ENCODE data around the gene ZMIZ1.
A peak's percentile ranks its signal among the peaks of the same experiment; 100 is the strongest.

The ZMIZ1 gene

DNA sequence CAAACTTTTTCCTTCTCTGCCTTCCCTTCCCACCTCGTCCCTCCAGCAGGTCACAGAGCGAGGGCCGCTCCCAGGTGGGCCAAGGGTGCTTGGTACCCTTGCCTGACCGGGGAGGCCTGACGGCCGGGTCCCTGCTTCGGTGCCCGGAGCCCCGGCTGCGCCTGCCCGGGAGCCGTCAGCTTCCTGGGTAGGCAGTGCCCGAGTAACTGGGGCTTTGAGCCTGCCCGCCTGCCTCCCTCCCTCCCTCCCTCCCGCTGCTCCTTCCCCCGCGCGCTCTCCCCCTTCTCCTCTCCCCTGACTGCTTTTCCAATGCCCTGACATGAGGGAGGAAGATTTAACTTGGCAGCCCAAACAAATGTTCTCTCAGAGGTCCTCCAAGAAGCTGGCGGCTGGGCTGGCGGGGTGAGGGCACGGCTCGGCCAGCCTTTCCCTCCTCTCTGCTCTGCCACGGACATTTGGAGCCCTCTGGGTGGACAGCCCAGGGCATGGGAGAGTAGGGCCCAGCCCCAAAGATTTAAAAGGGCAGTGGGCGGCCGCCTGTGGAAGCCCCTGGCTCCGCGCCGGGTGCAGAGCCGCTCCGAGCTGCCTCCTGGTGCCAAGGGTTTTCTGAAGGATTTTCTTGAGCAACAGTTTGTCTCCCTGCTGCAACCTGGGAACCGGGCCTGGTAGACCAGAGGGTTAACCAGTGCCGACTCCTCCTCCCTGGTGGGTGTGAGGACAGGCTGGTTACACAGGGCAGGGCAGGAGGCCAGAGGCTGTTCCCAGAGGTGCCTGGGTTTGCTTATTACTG is 2.0 kb downstream of the ZMIZ1 start (continued):
- TF ChIP-seq HOXA7 (CRISPR knock-in tag; IDR thresholded peaks at IDR 0.05; ENCODE audit: borderline replicate concordance) (no peak), ZNF426 (tag by site-specific recombination; IDR thresholded peaks at IDR 0.05) (no peak), ZNF19 (tag by site-specific recombination; IDR thresholded peaks at IDR 0.05; ENCODE audit: low read depth) (no peak), ZNF596 (tag by site-specific recombination; IDR thresholded peaks at IDR 0.05) (no peak), ZNF776 (tag by site-specific recombination; IDR thresholded peaks at IDR 0.05; ENCODE audit: borderline replicate concordance) (no peak), HOXC10 (CRISPR knock-in tag; IDR thresholded peaks at IDR 0.05) (no peak), ZNF677 (tag by site-specific recombination; IDR thresholded peaks at IDR 0.05) (no peak), HOXD13 (CRISPR knock-in tag; IDR thresholded peaks at IDR 0.05; ENCODE audit: borderline replicate concordance) (no peak), OSR2 (tag by site-specific recombination; IDR thresholded peaks at IDR 0.05) (peak; percentile 83), ZNF449 (tag by site-specific recombination; IDR thresholded peaks at IDR 0.05) (no peak), ZNF341 (tag by site-specific recombination; IDR thresholded peaks at IDR 0.05; ENCODE audit: low read depth) (peak; percentile 92), ZNF704 (tag by site-specific recombination; IDR thresholded peaks at IDR 0.05) (no peak), ELK4 (IDR thresholded peaks at IDR 0.05; ENCODE audit: borderline replicate concordance, low read depth, low read length) (no peak), WT1 (tag by site-specific recombination; IDR thresholded peaks at IDR 0.05) (peak; percentile 55; the same call in 1 of the 2 replicates), ZNF202 (tag by site-specific recombination; IDR thresholded peaks at IDR 0.05; ENCODE audit: borderline replicate concordance) (no peak), ZFHX2 (tag by site-specific recombination; conservative IDR thresholded peaks at IDR 0.05) (peak; percentile 36; the same call in 1 of the 2 replicates), ZNF114 (tag by site-specific recombination; IDR thresholded peaks at IDR 0.05) (no peak), ZNF157 (tag by site-specific recombination; IDR thresholded peaks at IDR 0.05) (no peak), ZNF548 (tag by site-specific recombination; IDR thresholded peaks at IDR 0.05) (no peak), ZNF23 (tag by site-specific recombination; IDR thresholded peaks at IDR 0.05; ENCODE audit: borderline replicate concordance) (no peak), ZNF2 (tag by site-specific recombination; IDR thresholded peaks at IDR 0.05) (no peak), ZNF366 (tag by site-specific recombination; conservative IDR thresholded peaks at IDR 0.05) (no peak), ZBTB48 (tag by site-specific recombination; IDR thresholded peaks at IDR 0.05) (peak; percentile 61), ZNF777 (tag by site-specific recombination; IDR thresholded peaks at IDR 0.05; ENCODE audit: borderline replicate concordance) (no peak), SP2 (tag by site-specific recombination; IDR thresholded peaks at IDR 0.05) (peak; percentile 55), ZNF362 (tag by site-specific recombination; IDR thresholded peaks at IDR 0.05) (no peak), ZNF488 (tag by site-specific recombination; IDR thresholded peaks at IDR 0.05) (no peak), ZNF76 (tag by site-specific recombination; IDR thresholded peaks at IDR 0.05; ENCODE audit: borderline replicate concordance, low read depth) (no peak), ZNF791 (tag by site-specific recombination; IDR thresholded peaks at IDR 0.05) (no peak), ZNF501 (tag by site-specific recombination; IDR thresholded peaks at IDR 0.05) (no peak), SCRT2 (tag by site-specific recombination; IDR thresholded peaks at IDR 0.05) (peak; percentile 84), GLI2 (tag by site-specific recombination; IDR thresholded peaks at IDR 0.05; ENCODE audit: borderline replicate concordance, low read depth) (no peak), ZNF221 (tag by site-specific recombination; IDR thresholded peaks at IDR 0.05; ENCODE audit: borderline replicate concordance) (no peak), ZBTB21 (tag by site-specific recombination; IDR thresholded peaks at IDR 0.05) (no peak), ZNF621 (tag by site-specific recombination; IDR thresholded peaks at IDR 0.05) (no peak), GLIS2 (tag by site-specific recombination; IDR thresholded peaks at IDR 0.05) (peak; percentile 69), GLIS1 (tag by site-specific recombination; IDR thresholded peaks at IDR 0.05) (peak; percentile 52; the same call in 1 of the 2 replicates)

Measured in HEK293 (cell line).